ENCODE measurements around the gene GDF11.

The GDF11 gene

GRCh38 chr12:55733021-55733555 is 9.8 kb upstream of the GDF11 start:
- no peak for DNase-seq
- H3K36me3 ChIP-seq (ENCODE audit: control insufficient read depth, insufficient read depth, low read length): no peaks in the 10 kb centered on the region
- H3K4me1 ChIP-seq (ENCODE audit: control insufficient read depth, insufficient read depth, low read length, poor library complexity, severe bottlenecking): peaks cover 20% of the 10 kb centered on the region
- no peak overlapping the region for H3K27ac ChIP-seq (ENCODE audit: insufficient read depth, low read length, poor library complexity, severe bottlenecking)
- no peaks in the 10 kb centered on the region for H3K27me3 ChIP-seq (replicated peaks; ENCODE audit: control insufficient read depth, insufficient read depth, low read length, poor library complexity, severe bottlenecking)
- no peaks in the 10 kb centered on the region for H3K9me3 ChIP-seq (ENCODE audit: control insufficient read depth, low read length)
- no peak overlapping the region for H3K4me3 ChIP-seq (ENCODE audit: insufficient read depth, low read depth, low read length, poor library complexity, severe bottlenecking)

- Histone ChIP-seq H3K4me3 (ENCODE audit: insufficient read depth, low read depth, low read length, poor library complexity, severe bottlenecking) (no peak overlapping the region), H3K27ac (ENCODE audit: insufficient read depth, low read length, poor library complexity, severe bottlenecking) (no peak overlapping the region), H3K36me3 (ENCODE audit: control insufficient read depth, insufficient read depth, low read length) (no peaks in the 10 kb centered on the region), H3K9me3 (ENCODE audit: control insufficient read depth, low read length) (no peaks in the 10 kb centered on the region), H3K4me1 (ENCODE audit: control insufficient read depth, insufficient read depth, low read length, poor library complexity, severe bottlenecking) (peaks cover 23% of the 10 kb centered on the region), H3K27me3 (replicated peaks; ENCODE audit: control insufficient read depth, insufficient read depth, low read length, poor library complexity, severe bottlenecking) (no peaks in the 10 kb centered on the region)
- DNase-seq: no peak
These were observed 9.1 kb upstream of the GDF11 start for GRCh38 chr12:55733858-55734257.

GRCh38 chr12:55734595-55734994 is 8.3 kb upstream of the GDF11 start:
- Histone ChIP-seq H3K36me3 (ENCODE audit: control insufficient read depth, insufficient read depth, low read length) (no peaks in the 10 kb centered on the region), H3K9me3 (ENCODE audit: control insufficient read depth, low read length) (no peaks in the 10 kb centered on the region), H3K4me1 (ENCODE audit: control insufficient read depth, insufficient read depth, low read length, poor library complexity, severe bottlenecking) (peaks cover 21% of the 10 kb centered on the region), H3K4me3 (ENCODE audit: insufficient read depth, low read depth, low read length, poor library complexity, severe bottlenecking) (no peak overlapping the region), H3K27me3 (replicated peaks; ENCODE audit: control insufficient read depth, insufficient read depth, low read length, poor library complexity, severe bottlenecking) (no peaks in the 10 kb centered on the region), H3K27ac (ENCODE audit: insufficient read depth, low read length, poor library complexity, severe bottlenecking) (no peak overlapping the region)
- no peak for DNase-seq

GRCh38 chr12:55736076-55736475 is 6.8 kb upstream of the GDF11 start:
- Histone ChIP-seq H3K27me3 (replicated peaks; ENCODE audit: control insufficient read depth, insufficient read depth, low read length, poor library complexity, severe bottlenecking) (no peaks in the 10 kb centered on the region), H3K4me3 (ENCODE audit: insufficient read depth, low read depth, low read length, poor library complexity, severe bottlenecking) (no peak overlapping the region), H3K9me3 (ENCODE audit: control insufficient read depth, low read length) (no peaks in the 10 kb centered on the region), H3K4me1 (ENCODE audit: control insufficient read depth, insufficient read depth, low read length, poor library complexity, severe bottlenecking) (peaks cover 9% of the 10 kb centered on the region), H3K36me3 (ENCODE audit: control insufficient read depth, insufficient read depth, low read length) (no peaks in the 10 kb centered on the region), H3K27ac (ENCODE audit: insufficient read depth, low read length, poor library complexity, severe bottlenecking) (no peak overlapping the region)
- no peak for DNase-seq

GRCh38 chr12:55736780-55737580 is 5.9 kb upstream of the GDF11 start:
- Histone ChIP-seq H3K4me1 (ENCODE audit: control insufficient read depth, insufficient read depth, low read length, poor library complexity, severe bottlenecking) (peaks cover 9% of the 10 kb centered on the region), H3K27ac (ENCODE audit: insufficient read depth, low read length, poor library complexity, severe bottlenecking) (no peak overlapping the region), H3K27me3 (replicated peaks; ENCODE audit: control insufficient read depth, insufficient read depth, low read length, poor library complexity, severe bottlenecking) (no peaks in the 10 kb centered on the region), H3K4me3 (ENCODE audit: insufficient read depth, low read depth, low read length, poor library complexity, severe bottlenecking) (no peak overlapping the region), H3K36me3 (ENCODE audit: control insufficient read depth, insufficient read depth, low read length) (no peaks in the 10 kb centered on the region), H3K9me3 (ENCODE audit: control insufficient read depth, low read length) (no peaks in the 10 kb centered on the region)
- peak in 2 of 3 donors; percentile 26 to 36 for DNase-seq

- Histone ChIP-seq H3K4me3 (ENCODE audit: insufficient read depth, low read depth, low read length, poor library complexity, severe bottlenecking) (peak overlapping the region; percentile 65), H3K36me3 (ENCODE audit: control insufficient read depth, insufficient read depth, low read length) (no peaks in the 10 kb centered on the region), H3K9me3 (ENCODE audit: control insufficient read depth, low read length) (no peaks in the 10 kb centered on the region), H3K27ac (ENCODE audit: insufficient read depth, low read length, poor library complexity, severe bottlenecking) (peak overlapping the region; percentile 73), H3K4me1 (ENCODE audit: control insufficient read depth, insufficient read depth, low read length, poor library complexity, severe bottlenecking) (peaks cover 11% of the 10 kb centered on the region), H3K27me3 (replicated peaks; ENCODE audit: control insufficient read depth, insufficient read depth, low read length, poor library complexity, severe bottlenecking) (no peaks in the 10 kb centered on the region)
- no peak for DNase-seq
These were observed 5.3 kb upstream of the GDF11 start for GRCh38 chr12:55737581-55738122.

GRCh38 chr12:55738123-55739024 is 4.5 kb upstream of the GDF11 start:
- H3K27me3 ChIP-seq (replicated peaks; ENCODE audit: control insufficient read depth, insufficient read depth, low read length, poor library complexity, severe bottlenecking): no peaks in the 10 kb centered on the region
- H3K4me3 ChIP-seq (ENCODE audit: insufficient read depth, low read depth, low read length, poor library complexity, severe bottlenecking): peak overlapping the region; percentile 65
- peak overlapping the region; percentile 73 for H3K27ac ChIP-seq (ENCODE audit: insufficient read depth, low read length, poor library complexity, severe bottlenecking)

GRCh38 chr12:55739025-55739378 is 3.9 kb upstream of the GDF11 start:
- no peak overlapping the region for H3K27ac ChIP-seq (ENCODE audit: insufficient read depth, low read length, poor library complexity, severe bottlenecking)
- DNase-seq: no peak
- H3K4me1 ChIP-seq (ENCODE audit: control insufficient read depth, insufficient read depth, low read length, poor library complexity, severe bottlenecking): peaks cover 15% of the 10 kb centered on the region
- no peaks in the 10 kb centered on the region for H3K36me3 ChIP-seq (ENCODE audit: control insufficient read depth, insufficient read depth, low read length)
- no peak overlapping the region for H3K4me3 ChIP-seq (ENCODE audit: insufficient read depth, low read depth, low read length, poor library complexity, severe bottlenecking)
- no peaks in the 10 kb centered on the region for H3K27me3 ChIP-seq (replicated peaks; ENCODE audit: control insufficient read depth, insufficient read depth, low read length, poor library complexity, severe bottlenecking)
- no peaks in the 10 kb centered on the region for H3K9me3 ChIP-seq (ENCODE audit: control insufficient read depth, low read length)

More at GRCh38 chr12:55738123-55739024, 4.5 kb upstream of the GDF11 start:
- H3K4me1 ChIP-seq (ENCODE audit: control insufficient read depth, insufficient read depth, low read length, poor library complexity, severe bottlenecking): peaks cover 13% of the 10 kb centered on the region
- no peaks in the 10 kb centered on the region for H3K9me3 ChIP-seq (ENCODE audit: control insufficient read depth, low read length)
- no peaks in the 10 kb centered on the region for H3K36me3 ChIP-seq (ENCODE audit: control insufficient read depth, insufficient read depth, low read length)
- peak; percentile 36 to 65 (median 48) for DNase-seq

- H3K27me3 ChIP-seq (replicated peaks; ENCODE audit: control insufficient read depth, insufficient read depth, low read length, poor library complexity, severe bottlenecking): no peaks in the 10 kb centered on the region
- no peaks in the 10 kb centered on the region for H3K36me3 ChIP-seq (ENCODE audit: control insufficient read depth, insufficient read depth, low read length)
- H3K4me1 ChIP-seq (ENCODE audit: control insufficient read depth, insufficient read depth, low read length, poor library complexity, severe bottlenecking): peaks cover 19% of the 10 kb centered on the region
- no peak for DNase-seq
- no peaks in the 10 kb centered on the region for H3K9me3 ChIP-seq (ENCODE audit: control insufficient read depth, low read length)
- H3K4me3 ChIP-seq (ENCODE audit: insufficient read depth, low read depth, low read length, poor library complexity, severe bottlenecking): no peak overlapping the region
- peak overlapping the region; percentile 44 for H3K27ac ChIP-seq (ENCODE audit: insufficient read depth, low read length, poor library complexity, severe bottlenecking)
These were observed 816 bp upstream of the GDF11 start for GRCh38 chr12:55741931-55742680.
